Measurements from ENCODE around the gene POLR2F.

- TF ChIP-seq CTCF (IDR thresholded peaks at IDR 0.05) (no peak), POLR2A (IDR thresholded peaks at IDR 0.05) (no peak)
These were observed 41.5 kb downstream of the POLR2F start for GRCh38 chr22:37994982-37995381.
